Measurements from ENCODE around the gene CELA2B. TPM values are rescaled to one million over a fixed set of nuclear protein-coding genes. Genes with fewer than 3 reads are reported as not detected.

The CELA2B gene
- total RNA-seq, 2 experiments from 2014 or later: not detected

DNA sequence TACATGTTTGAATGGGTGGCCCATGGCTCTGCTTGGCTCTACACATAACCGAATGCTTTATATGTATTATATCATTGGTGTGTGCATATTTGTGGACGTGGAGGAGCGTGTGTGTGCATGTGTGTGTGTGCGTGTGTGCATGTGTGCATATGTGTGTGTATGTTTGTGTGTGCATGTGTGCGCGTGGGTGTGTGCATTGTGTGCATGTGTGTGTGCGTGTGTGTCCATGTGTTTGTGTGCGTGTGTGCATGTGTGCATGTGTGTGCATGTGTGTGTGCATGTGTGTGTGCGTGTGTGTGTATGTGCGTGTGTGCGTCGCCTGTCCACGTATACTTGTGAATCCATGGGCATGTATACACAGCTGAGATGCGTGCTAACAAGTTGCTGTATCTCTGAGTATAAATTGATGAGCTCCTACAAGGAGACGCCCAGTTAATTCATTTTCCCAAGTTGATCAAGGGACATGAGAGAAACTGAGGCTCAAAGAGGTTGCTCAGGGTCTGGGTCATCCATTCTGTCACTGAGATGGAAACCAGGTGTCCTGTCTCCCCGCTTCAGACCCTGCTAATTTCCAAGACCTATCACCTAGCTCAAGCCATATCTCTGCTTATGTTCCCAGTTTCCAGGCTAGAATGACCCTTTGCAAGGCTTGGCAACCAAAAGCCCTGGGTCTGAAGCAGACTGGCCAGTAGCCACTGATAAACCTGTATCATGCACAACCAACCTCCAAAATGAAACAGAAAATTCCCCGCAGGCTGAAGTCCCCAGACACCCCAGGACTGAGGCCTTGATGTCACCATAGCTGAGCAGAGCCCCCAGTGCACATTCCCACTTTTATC is 40.4 kb upstream of the CELA2B start:
- no peaks in the 10 kb centered on the region for H3K36me3 Mint-ChIP-seq
- POLR2A ChIA-PET: no interaction called here
- H3K27me3 Mint-ChIP-seq: no peaks in the 10 kb centered on the region
- intact Hi-C loops (cut with micrococcal nuclease): loop anchor here (10.0 kb wide), 1 partner anchor 311 kb away; no protein-coding TSS in a partner anchor
- H3K9me3 Mint-ChIP-seq: no peaks in the 10 kb centered on the region
- no peaks in the 10 kb centered on the region for H3K4me1 Mint-ChIP-seq (ENCODE audit: low read depth)
- CTCF ChIA-PET: interaction anchor here (0.9 to 10.4 kb wide), 3 partner anchors 112 to 115 kb away, joined by 3 to 203 read pairs (median 12); no protein-coding TSS in a partner anchor
- H3K27ac Mint-ChIP-seq: no peak overlapping the region
- no peak for DNase-seq
- no peak overlapping the region for H3K4me3 Mint-ChIP-seq

DNA sequence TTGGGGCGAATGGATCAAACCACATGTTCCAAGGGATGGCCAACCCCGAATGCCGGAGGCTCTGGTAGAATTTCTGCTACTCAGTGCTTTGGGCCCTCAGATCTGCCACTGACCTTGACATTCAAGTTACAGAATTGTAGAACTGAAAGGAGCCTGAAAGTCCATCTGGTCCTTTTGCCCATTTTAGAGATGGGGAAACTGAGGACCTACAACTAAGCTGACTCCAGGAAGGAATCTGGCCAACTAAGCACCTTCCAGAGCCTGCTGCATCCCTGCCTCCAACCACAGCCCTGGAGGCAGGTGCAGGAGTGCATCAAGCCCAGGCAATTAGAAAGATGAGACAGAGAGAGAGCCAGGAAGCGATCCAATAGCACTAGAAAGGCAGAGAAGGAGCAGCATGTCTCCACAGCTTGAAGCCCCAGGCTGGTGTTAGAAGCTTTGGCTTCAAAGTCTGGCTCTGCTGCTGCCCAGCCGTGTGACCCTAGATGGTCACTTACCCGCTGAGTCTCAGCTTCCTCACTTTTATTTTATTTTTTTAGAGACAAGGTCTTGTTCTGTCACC is 38.9 kb upstream of the CELA2B start:
- intact Hi-C loops (cut with micrococcal nuclease): loop anchor here (10.0 kb wide), 1 partner anchor 312 kb away; no protein-coding TSS in a partner anchor
- Mint-ChIP-seq H3K4me1 (ENCODE audit: low read depth) (no peaks in the 10 kb centered on the region), H3K27me3 (no peaks in the 10 kb centered on the region), H3K9me3 (no peaks in the 10 kb centered on the region), H3K36me3 (no peaks in the 10 kb centered on the region), H3K27ac (no peak overlapping the region), H3K4me3 (no peak overlapping the region)
- ChIA-PET CTCF (interaction anchor here (0.6 to 1.4 kb wide), 4 partner anchors 14 to 308 kb away, joined by 3 to 12 read pairs (median 4); no protein-coding TSS in a partner anchor), POLR2A (no interaction called here)
- DNase-seq: no peak

DNA sequence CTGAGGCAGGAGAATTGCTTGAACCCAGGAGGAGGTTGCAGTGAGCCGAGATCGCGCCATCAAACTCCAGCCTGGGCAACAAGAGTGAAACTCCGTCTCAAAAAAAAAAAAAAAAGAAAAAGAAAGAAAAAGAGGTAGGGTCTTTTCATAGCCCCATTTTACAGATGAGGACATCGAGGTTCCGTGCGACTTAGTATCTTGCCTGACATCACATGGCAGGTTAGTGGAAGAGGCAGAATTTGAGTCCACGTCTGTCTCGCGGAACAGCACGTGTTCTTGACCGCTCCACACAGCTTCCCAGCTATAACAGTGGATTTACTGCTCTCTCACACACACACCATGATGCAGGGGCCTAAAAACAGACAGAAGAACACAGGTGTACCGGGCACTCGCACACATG is 36.6 kb upstream of the CELA2B start:
- no peak overlapping the region for H3K27ac Mint-ChIP-seq
- no peaks in the 10 kb centered on the region for H3K9me3 Mint-ChIP-seq
- no peaks in the 10 kb centered on the region for H3K27me3 Mint-ChIP-seq
- H3K4me3 Mint-ChIP-seq: no peak overlapping the region
- no peaks in the 10 kb centered on the region for H3K4me1 Mint-ChIP-seq (ENCODE audit: low read depth)
- POLR2A ChIA-PET: no interaction called here
- H3K36me3 Mint-ChIP-seq: no peaks in the 10 kb centered on the region
- intact Hi-C loops (cut with micrococcal nuclease): loop anchor here (2.0 to 10.0 kb wide), 2 partner anchors 35 to 315 kb away; no protein-coding TSS in a partner anchor
- CTCF ChIA-PET: interaction anchor here (1.5 kb wide), 1 partner anchor 116 kb away, joined by 3 read pairs; no protein-coding TSS in a partner anchor
- no peak for DNase-seq

DNA sequence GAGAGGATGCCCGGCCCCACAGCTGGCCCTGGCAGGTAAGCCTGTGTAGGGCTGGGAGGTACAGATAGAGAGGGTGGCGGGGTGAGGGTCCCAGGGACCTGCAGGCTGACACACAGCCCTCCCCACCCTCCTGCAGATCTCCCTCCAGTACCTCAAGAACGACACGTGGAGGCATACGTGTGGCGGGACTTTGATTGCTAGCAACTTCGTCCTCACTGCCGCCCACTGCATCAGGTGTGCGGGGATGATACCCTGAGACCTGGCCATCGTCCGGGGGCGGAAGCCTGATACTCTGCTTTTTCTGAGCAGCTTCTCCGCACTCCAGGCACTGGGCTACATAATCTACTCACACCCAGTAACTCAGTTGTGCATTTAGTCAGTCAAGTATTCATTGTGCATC is 35.5 kb upstream of the CELA2B start:
- Mint-ChIP-seq H3K27ac (no peak overlapping the region), H3K4me3 (no peak overlapping the region), H3K9me3 (no peaks in the 10 kb centered on the region), H3K4me1 (ENCODE audit: low read depth) (no peaks in the 10 kb centered on the region), H3K27me3 (no peaks in the 10 kb centered on the region), H3K36me3 (no peaks in the 10 kb centered on the region)
- ChIA-PET CTCF (interaction anchor here (1.8 kb wide), 1 partner anchor 9 kb away, joined by 8 read pairs; no protein-coding TSS in a partner anchor), POLR2A (no interaction called here)
- intact Hi-C loops (cut with micrococcal nuclease): no loop called here
- DNase-seq: no peak

DNA sequence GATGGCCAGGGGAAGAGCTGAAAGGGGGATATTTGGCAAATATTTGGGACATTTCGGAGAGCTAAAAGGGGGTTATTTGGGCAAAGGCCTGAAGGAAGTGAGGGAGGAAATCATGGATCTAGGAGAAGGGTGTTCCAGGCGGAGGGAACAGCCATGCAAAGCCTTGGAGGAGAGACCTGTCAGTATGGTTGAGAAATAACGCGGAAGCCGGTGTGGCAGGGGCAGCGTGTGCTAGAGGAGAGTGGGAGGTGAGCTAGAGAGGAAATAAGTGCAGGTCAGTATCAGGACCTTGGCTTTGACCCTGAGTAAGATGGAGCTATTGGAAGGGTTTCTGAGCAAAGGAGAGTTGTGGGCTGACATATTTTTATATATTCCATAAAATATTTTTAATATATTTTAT is 34.7 kb upstream of the CELA2B start:
- Mint-ChIP-seq H3K4me1 (ENCODE audit: low read depth) (no peaks in the 10 kb centered on the region), H3K9me3 (no peaks in the 10 kb centered on the region), H3K4me3 (no peak overlapping the region), H3K27ac (no peak overlapping the region), H3K27me3 (peaks cover 2% of the 10 kb centered on the region), H3K36me3 (no peaks in the 10 kb centered on the region)
- intact Hi-C loops (cut with micrococcal nuclease): no loop called here
- CTCF ChIA-PET: interaction anchor here (0.6 to 1.8 kb wide), 2 partner anchors 10 to 64 kb away, joined by 3 to 8 read pairs; no protein-coding TSS in a partner anchor
- POLR2A ChIA-PET: no interaction called here
- DNase-seq: no peak

DNA sequence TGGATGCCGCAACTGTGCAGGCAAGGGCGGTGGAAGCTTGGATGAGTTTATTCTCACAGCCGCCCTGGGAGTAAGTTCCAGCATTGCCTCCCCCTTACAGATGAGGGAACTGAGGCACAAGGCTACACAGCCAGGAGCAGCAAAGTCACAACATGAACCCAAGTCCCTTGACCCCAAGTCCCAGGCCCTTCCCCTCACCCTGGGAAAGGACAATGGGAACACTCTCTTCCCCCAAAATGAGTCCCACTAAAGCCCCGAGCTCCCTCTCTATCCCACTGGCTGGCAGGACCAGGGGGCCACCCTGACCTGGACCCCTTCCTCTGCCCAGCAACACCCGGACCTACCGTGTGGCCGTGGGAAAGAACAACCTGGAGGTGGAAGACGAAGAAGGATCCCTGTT is 33.8 kb upstream of the CELA2B start:
- Mint-ChIP-seq H3K4me3 (no peak overlapping the region), H3K36me3 (no peaks in the 10 kb centered on the region), H3K27ac (no peak overlapping the region), H3K9me3 (no peaks in the 10 kb centered on the region), H3K27me3 (peaks cover 2% of the 10 kb centered on the region), H3K4me1 (ENCODE audit: low read depth) (no peaks in the 10 kb centered on the region)
- no peak for DNase-seq
- intact Hi-C loops (cut with micrococcal nuclease): no loop called here
- POLR2A ChIA-PET: no interaction called here
- CTCF ChIA-PET: interaction anchor here (1.8 kb wide), 1 partner anchor 11 kb away, joined by 8 read pairs; no protein-coding TSS in a partner anchor

DNA sequence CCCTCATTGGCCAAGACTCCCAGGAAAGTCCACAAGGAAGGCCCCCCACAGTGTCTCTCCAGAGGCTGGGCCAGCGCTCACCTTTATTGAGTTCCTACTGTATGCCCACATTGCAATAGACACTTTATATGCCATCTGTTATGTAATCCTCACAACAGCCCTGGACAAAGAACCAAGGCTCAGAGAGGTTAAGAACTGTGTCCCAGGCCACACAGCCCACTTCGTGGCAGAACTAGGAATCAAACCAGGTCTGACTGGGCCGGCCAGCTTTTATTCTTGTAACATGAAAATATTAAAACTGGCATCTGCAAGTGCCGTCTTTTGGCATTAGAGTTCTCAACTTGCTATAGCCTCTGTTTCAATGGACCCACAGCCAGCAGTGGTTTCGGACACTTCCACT is 33.1 kb upstream of the CELA2B start:
- no peaks in the 10 kb centered on the region for H3K9me3 Mint-ChIP-seq
- ChIA-PET POLR2A (no interaction called here), CTCF (interaction anchor here (1.1 to 1.8 kb wide), 3 partner anchors 11 to 119 kb away, joined by 4 to 5 read pairs (median 4); no protein-coding TSS in a partner anchor)
- no peak overlapping the region for H3K4me3 Mint-ChIP-seq
- DNase-seq: no peak
- intact Hi-C loops (cut with micrococcal nuclease): no loop called here
- H3K36me3 Mint-ChIP-seq: no peaks in the 10 kb centered on the region
- peaks cover 2% of the 10 kb centered on the region for H3K27me3 Mint-ChIP-seq
- no peak overlapping the region for H3K27ac Mint-ChIP-seq
- no peaks in the 10 kb centered on the region for H3K4me1 Mint-ChIP-seq (ENCODE audit: low read depth)

DNA sequence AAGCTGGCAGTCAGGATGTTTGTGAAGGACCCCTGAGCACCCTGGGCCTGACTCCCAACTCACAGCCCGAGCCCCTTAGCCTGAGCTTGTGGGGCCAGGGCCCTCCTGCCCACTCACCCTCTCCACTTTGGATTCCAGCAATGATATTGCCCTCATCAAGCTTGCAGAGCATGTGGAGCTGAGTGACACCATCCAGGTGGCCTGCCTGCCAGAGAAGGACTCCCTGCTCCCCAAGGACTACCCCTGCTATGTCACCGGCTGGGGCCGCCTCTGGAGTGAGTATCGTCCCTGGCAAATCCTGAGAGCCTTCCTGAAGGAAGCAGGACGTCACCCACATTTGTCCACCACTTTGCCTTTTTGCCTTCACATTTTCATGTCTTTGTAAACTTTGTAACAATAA is 32.6 kb upstream of the CELA2B start:
- Mint-ChIP-seq H3K9me3 (no peaks in the 10 kb centered on the region), H3K27ac (no peak overlapping the region), H3K4me3 (no peak overlapping the region), H3K4me1 (ENCODE audit: low read depth) (no peaks in the 10 kb centered on the region), H3K27me3 (peaks cover 2% of the 10 kb centered on the region), H3K36me3 (no peaks in the 10 kb centered on the region)
- DNase-seq: no peak
- ChIA-PET POLR2A (no interaction called here), CTCF (interaction anchor here (1.1 to 1.8 kb wide), 3 partner anchors 11 to 120 kb away, joined by 4 to 5 read pairs (median 4); no protein-coding TSS in a partner anchor)
- intact Hi-C loops (cut with micrococcal nuclease): no loop called here

DNA sequence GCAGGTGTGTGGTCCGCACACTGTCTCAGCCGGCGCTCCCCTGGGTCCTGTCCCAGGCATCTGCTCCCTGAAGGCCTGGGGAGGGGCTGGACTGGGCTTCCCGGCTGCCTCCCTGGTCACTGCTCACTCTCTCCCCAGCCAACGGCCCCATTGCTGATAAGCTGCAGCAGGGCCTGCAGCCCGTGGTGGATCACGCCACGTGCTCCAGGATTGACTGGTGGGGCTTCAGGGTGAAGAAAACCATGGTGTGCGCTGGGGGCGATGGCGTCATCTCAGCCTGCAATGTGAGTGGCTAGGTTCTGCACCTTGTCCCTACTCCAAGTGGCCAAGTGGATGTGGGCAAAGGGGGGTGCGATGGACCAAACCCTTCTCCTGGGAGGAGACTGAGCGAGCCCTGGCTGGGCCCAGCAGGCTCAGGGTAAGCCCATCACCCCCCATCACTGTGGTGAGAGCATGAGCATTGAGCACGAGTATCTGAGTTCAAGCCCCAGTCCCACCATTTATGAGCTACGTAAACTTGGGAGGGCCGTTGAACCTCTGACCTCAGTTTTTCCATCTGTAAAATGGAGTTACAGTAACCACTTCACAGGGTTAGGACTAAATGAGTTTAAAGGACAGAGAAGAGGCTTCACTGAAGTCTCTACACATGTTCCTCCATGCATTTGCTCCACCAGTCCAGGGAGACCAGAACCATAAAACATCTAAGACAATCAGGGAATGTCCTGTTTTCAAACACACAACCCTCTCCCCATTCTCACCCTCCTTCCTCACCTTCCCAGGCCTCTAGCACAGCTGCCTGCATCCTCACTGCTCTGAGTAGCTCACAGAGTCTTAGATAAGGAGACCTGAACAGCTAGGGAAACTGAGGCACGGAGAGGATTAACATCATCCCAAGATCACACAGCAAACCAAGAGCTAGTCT is 31.2 kb upstream of the CELA2B start:
- POLR2A ChIA-PET: no interaction called here
- no peaks in the 10 kb centered on the region for H3K9me3 Mint-ChIP-seq
- intact Hi-C loops (cut with micrococcal nuclease): no loop called here
- H3K36me3 Mint-ChIP-seq: no peaks in the 10 kb centered on the region
- H3K4me1 Mint-ChIP-seq (ENCODE audit: low read depth): no peaks in the 10 kb centered on the region
- no peak overlapping the region for H3K27ac Mint-ChIP-seq
- no peak overlapping the region for H3K4me3 Mint-ChIP-seq
- CTCF ChIA-PET: interaction anchor here (1.3 to 1.8 kb wide), 3 partner anchors 120 to 122 kb away, joined by 3 to 4 read pairs (median 3); no protein-coding TSS in a partner anchor
- no peak for DNase-seq
- peaks cover 2% of the 10 kb centered on the region for H3K27me3 Mint-ChIP-seq

DNA sequence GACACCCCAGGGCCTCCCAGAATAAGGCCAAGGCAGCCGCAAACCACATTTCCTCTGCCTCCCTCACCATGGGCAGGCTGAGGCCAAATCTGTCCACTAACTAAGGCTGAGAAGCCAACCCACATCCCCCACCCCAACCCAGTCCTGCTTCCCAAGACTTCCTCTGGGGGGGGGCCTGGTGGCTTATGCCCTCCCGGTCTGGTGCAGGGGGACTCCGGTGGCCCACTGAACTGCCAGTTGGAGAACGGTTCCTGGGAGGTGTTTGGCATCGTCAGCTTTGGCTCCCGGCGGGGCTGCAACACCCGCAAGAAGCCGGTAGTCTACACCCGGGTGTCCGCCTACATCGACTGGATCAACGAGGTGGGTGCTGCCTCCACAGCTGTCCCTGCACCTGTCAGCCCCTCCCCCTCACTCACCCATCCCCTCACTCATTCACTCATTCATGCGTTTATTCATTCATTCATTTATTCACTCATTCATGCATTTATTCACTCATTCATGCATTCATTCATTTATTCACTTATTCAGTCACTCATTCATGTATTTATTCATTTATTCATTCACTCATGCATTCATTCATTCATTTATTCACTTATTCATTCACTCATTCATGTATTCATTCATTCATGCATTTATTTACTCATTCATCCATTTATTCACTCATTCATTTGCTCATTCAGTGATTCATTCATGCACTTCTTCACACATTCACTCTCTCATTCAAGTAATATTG is 30.3 kb upstream of the CELA2B start:
- no peaks in the 10 kb centered on the region for H3K36me3 Mint-ChIP-seq
- H3K27ac Mint-ChIP-seq: no peak overlapping the region
- H3K9me3 Mint-ChIP-seq: no peaks in the 10 kb centered on the region
- ChIA-PET POLR2A (no interaction called here), CTCF (interaction anchor here (1.3 to 1.4 kb wide), 2 partner anchors 121 to 122 kb away, joined by 3 read pairs; no protein-coding TSS in a partner anchor)
- no peaks in the 10 kb centered on the region for H3K4me1 Mint-ChIP-seq (ENCODE audit: low read depth)
- H3K4me3 Mint-ChIP-seq: no peak overlapping the region
- peaks cover 2% of the 10 kb centered on the region for H3K27me3 Mint-ChIP-seq
- intact Hi-C loops (cut with micrococcal nuclease): no loop called here
- no peak for DNase-seq

DNA sequence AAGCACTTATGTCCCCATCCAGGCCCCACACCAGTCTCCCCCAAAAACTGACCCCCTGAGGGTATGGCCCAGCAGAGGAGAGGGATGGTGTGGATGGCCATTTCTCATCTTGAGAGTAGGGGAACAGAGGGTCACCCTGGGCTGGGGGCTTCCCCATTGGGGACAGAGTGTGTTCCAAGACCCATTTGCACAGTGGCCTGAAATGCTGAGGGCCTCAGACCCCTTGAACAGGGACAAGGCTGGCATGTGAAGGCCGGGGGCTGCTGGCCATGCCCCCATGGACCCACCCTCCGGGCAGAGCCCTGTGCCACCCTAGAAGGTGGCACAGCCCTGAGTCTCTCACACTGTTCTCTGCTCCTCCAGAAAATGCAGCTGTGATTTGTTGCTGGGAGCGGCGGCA is 29.7 kb upstream of the CELA2B start:
- CTCF ChIA-PET: no interaction called here
- H3K36me3 Mint-ChIP-seq: no peaks in the 10 kb centered on the region
- DNase-seq: no peak
- H3K27ac Mint-ChIP-seq: no peak overlapping the region
- H3K4me1 Mint-ChIP-seq (ENCODE audit: low read depth): no peaks in the 10 kb centered on the region
- POLR2A ChIA-PET: no interaction called here
- H3K27me3 Mint-ChIP-seq: peaks cover 4% of the 10 kb centered on the region
- H3K4me3 Mint-ChIP-seq: no peak overlapping the region
- H3K9me3 Mint-ChIP-seq: no peaks in the 10 kb centered on the region
- intact Hi-C loops (cut with micrococcal nuclease): no loop called here
